Measurements from ENCODE around the gene ATIC.

Gene ATIC

GRCh38 chr2:215361876-215362561 is 50.2 kb downstream of the ATIC start:
- DNase-seq = no peak

GRCh38 chr2:215362562-215362904 is 50.7 kb downstream of the ATIC start:
- no peak for DNase-seq

- DNase-seq = no peak
Measured at GRCh38 chr2:215363039-215363438, 51.2 kb downstream of the ATIC start.

GRCh38 chr2:215363461-215364156 is 51.8 kb downstream of the ATIC start:
- DNase-seq = no peak

DNA sequence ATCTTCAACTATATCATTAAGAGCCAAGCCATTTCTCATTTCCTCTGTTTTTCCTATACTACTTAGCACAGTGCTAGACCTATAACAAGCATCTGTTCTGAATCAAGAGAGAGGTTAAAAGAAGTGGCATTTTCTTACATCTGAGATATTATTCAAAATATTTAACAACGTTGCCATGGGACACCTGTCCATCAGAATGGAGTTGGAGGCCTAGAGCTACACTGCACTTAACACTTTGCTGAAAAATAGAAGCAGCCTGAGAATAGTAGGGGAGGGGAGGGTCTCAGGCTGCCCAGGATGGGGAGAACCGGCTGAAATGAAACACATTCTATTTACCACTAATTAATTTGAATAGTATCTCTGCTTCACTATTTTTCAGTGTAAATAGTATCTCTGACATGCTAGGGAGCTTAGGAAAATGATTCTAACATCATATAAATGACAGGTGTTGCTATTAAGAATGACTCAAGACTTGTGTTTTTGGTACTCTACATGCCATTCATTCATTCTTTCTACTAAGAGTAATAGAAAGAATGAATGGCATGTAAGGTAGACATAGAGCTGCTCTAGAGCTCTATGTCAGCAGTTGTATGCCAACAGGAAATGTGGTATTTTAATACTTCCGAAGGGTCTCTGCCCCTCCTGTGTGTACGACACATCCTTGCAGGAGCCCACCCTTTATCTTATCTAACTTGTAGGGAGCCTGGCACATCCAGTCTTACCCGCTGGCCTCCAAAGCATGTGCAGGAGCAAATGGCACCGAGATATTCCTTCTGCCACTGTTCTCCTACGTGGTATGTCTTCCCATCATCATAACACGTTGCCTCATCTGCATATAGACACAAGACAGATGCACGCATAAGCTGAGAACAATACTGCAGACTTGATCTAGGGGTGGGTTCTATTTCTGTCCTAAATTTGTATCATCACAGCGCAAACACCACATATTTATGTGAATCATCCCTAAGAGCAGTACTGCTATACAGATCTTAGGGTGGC is 52.6 kb downstream of the ATIC start:
- DNase-seq = no peak

- no peak for DNase-seq
Measured at GRCh38 chr2:215365184-215365658, 53.4 kb downstream of the ATIC start.

DNA sequence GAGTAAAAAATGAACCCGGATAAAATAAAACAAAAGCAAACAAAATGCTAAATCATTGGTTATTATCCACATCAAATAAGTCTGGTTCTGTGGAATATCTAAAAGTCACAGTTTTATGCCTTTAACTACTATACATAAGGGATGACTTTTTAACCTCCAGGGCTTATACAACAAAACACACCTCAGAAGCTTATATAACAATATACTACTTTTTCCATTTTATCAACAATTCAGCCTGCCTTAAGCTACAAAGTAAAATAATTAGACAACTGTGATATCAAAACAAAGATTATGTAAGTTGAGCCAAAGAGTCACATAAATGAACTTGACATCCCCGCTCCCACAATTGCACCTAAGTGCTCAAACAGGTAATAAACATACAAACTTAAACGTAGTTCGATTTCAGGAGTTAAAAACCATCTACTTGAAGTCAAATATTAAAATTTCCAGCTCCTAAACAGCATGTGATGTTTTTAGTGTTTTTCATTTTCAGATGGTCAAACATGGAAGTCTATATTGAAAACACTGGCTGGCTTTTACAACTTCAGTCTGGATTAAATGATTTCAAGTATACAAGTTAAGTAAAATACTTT is 54.7 kb downstream of the ATIC start:
- no peak for DNase-seq

DNA sequence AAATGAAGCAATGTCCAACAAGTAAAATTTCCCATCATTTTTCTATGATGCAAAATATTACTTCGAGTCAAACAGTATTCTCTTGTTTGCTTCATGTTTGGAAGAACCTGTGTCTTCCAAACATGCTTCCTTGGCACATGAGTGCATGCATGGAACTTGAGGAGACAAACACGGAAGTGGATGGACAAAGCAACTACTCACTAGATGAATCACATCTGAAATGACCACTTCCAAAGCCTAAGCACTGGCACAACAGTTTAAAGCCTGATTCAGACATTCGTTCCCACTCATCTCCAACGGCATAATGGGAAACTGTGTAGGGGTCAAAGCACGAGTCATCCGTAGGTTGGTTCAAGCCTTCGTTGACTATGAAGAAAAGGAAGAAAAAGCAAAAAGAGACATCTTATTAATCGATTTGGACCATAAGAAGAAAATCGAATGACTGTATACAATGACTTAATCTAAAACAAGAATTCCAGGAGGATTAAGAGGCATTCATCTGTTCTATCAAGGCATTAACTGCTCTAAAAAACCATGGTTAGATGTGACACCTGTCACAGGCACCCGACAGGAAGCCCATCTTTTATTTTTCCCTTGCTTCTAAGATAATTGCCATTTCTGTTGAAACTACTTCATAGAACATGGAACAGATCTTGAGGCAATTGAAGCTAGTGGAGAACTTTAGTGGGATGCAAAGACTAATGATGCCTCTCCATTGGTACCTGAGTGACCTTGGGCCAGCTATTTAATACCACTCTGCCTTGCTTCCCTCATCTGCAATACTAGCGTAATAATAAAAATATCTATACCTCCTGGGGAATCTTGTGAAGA is 56.0 kb downstream of the ATIC start:
- DNase-seq = no peak

DNA sequence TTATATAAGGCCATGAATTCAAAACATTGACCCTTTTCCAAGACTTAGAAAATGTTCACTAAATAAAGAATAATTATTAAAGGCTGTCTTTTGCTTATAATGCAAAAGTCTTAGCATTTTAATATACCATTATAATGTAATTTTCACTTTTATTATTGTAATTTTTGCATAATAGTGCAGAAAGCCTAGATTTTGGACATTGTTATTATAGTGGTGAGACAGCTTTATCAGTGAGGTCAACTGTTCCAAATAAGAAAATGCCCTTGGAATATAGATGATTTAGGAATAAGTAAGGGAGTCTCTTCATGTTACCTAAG is 56.6 kb downstream of the ATIC start:
- no peak for DNase-seq

GRCh38 chr2:215369181-215369760 is 57.4 kb downstream of the ATIC start:
- DNase-seq = peak; percentile 40

DNA sequence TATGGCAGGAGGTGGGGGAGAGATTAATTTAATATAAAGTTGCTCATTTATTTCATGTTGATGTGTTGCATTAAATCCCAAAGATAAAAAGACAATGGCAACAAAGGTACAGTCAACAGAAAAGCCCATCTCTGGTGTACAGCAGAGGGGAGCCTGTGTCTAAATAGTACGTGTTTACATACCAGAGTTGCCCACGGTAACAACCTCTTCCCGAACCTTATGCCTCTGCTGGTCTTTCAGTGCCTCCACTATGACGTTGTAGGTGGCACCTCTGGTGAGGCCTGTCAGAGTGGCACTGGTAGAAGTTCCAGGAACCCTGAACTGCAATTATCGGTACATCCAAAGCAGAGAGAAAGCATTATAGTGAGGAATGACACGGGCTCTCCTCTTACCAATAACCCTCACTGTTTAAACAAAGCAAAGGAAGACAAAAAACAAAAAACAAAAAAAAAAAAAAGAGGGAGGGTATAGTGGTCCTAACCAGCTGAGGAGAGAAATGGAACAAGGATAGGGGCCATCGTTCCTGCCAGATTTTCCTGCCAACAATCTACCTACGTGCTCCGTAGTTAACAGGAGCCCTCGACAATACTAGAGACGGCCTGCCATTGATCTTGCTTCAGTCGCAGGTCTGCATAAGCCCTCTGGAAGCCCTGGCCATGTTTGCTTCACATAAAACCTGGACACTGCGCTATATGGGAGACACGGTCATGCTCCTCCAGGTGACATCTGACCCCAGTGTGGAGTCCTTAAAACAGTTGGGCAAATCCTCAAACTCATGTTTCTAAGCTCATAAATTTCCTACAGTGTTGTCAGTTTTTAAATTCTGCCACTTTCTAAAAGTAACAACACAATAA is 58.5 kb downstream of the ATIC start:
- DNase-seq = no peak

DNA sequence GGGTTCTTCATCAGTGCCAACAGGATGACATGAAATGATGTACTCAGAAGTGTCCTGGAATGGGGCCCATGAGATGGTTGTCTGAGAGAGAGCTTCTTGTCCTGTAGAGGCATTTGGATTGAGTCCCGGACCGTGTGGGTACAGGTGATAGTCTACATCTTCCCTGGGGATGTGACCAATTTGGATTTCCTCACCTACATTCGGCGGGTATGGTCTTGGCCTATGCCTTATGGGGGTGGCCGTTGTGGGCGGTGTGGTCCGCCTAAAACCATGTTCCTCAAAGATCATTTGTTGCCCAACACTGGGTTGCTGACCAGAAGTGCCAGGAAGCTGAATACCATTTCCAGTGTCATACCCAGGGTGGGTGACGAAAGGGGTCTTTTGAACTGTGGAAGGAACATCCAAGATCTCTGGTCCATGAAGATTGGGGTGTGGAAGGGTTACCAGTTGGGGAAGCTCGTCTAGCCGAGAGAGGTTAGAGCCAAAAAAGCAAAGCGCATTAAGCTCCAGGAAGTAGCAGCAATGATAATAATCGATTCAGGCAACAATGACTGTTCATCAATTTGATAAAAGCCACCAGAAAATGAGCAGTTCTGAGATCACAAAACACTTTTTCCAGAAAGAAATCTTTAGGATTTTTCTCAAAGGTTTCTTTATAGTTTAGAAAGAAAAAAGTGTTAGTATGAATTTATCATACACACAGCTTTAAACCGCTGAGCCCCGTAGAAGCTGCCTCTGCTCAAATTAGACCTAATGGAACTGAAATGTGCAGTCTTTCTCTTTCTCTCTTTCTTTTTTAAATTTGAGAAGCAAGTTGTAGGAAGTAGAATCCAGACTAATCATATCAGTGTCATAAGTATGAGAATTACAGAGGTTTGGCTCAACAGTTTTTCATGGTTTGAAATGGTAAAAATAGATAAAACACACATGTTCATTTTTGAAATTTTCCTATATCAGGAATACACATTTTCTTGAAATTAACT is 60.3 kb downstream of the ATIC start:
- no peak for DNase-seq

GRCh38 chr2:215372968-215373649 is 61.2 kb downstream of the ATIC start:
- no peak for DNase-seq

DNA sequence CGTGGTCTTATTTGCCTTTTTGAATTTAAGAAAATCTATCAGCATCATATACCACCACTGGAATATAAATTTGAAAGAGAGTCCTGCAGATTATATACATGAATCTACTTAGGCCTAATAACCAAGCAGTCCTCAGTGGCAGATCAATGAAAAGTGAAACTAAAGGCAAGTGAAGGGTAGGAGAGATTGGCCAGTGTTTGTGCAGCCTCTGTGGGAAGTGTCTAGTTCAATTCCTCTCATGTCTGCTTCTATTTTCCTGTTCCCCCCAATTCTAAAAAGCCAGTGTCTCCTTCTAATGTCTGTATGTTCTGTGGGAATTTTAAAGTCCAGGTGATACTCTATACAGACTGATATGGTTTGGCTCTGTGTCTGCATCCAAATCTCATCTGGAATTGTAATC is 62.1 kb downstream of the ATIC start:
- DNase-seq = no peak

- DNase-seq = no peak
Measured at GRCh38 chr2:215374642-215375466, 63.0 kb downstream of the ATIC start.

DNA sequence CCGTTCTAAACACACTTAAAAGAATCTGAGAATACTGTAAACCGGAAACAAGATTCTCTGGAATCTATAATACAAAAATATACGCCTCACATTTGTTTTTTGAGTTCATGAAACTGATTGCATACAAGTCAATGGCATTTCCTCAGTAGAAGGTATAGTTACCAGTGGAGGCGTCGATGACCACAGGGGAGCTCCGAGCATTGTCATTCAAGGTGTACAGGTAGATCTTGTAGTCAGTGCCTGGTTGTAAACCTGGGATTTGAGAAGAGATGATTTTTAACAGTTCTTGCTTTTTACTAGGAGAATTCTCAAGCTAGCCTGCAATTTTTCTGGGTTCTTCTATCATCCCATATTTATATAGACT is 63.6 kb downstream of the ATIC start:
- DNase-seq = no peak

DNA sequence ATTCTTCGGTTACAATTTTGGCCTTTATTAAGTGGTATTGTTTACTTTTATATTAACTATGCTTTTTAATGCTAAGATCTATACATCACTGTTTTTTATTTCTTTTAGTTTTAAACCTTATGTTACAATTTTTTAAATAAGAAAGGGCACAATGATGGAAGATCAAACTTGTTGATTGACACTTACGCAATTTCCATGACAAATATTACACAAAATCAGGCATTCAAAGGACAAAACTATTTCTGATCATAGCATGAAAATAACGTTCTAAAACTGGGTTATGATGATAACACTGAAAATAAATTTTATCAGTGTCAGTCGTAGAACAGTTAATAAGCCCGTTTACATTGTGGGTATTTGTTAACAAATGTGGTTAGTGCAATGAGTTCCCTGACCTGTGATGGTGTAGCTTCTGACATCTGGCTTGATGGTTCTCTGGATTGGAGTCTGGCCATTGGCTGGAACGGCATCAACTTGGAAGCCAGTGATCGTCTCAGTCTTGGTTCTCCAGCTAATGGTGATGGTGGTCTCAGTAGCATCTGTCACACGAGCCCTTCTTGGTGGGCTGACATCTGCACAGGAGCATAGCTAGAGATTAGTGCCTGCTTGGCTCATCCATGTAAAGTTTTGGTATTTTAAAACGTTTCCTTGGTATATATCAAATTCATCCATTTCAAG is 64.4 kb downstream of the ATIC start:
- DNase-seq = no peak

GRCh38 chr2:215377283-215377682 is 65.4 kb downstream of the ATIC start:
- no peak for DNase-seq
